Measurements from ENCODE around the gene AP5Z1. TPM values are rescaled to one million over a fixed set of nuclear protein-coding genes. Genes with fewer than 3 reads are reported as not detected.
"Not testable (repeated sequence)": the region's sequence is repeated elsewhere in the genome, so short reads cannot be mapped to it uniquely, and the experiment has no call there.

AP5Z1 gene
- total RNA-seq, 2 donors from 2014 or later, result 7.5 to 9.2 TPM

GRCh38 chr7:4800926-4801838 lies 25.8 kb downstream of the AP5Z1 start:
- TF ChIP-seq CTCF (IDR thresholded peaks at IDR 0.05), result no peak
- Histone ChIP-seq H3K36me3 (no peaks in the 10 kb centered on the region), H3K27ac (no peak overlapping the region), H3K27me3 (no peaks in the 10 kb centered on the region), H3K9me3 (no peaks in the 10 kb centered on the region), H3K4me3 (no peak overlapping the region), H3K4me1 (peaks cover 0 to 16% of the 10 kb centered on the region in 2 donors)
- no peak for DNase-seq (ENCODE audit: low spot score)

GRCh38 chr7:4801839-4802231 lies 26.4 kb downstream of the AP5Z1 start:
- no peaks in the 10 kb centered on the region for H3K27me3 ChIP-seq
- H3K36me3 ChIP-seq, result no peaks in the 10 kb centered on the region
- no peak for DNase-seq (ENCODE audit: low spot score)
- no peaks in the 10 kb centered on the region for H3K9me3 ChIP-seq
- peaks cover 0 to 16% of the 10 kb centered on the region in 2 donors for H3K4me1 ChIP-seq
- TF ChIP-seq CTCF (IDR thresholded peaks at IDR 0.05), result no peak
- H3K4me3 ChIP-seq, result no peak overlapping the region
- no peak overlapping the region for H3K27ac ChIP-seq

DNA sequence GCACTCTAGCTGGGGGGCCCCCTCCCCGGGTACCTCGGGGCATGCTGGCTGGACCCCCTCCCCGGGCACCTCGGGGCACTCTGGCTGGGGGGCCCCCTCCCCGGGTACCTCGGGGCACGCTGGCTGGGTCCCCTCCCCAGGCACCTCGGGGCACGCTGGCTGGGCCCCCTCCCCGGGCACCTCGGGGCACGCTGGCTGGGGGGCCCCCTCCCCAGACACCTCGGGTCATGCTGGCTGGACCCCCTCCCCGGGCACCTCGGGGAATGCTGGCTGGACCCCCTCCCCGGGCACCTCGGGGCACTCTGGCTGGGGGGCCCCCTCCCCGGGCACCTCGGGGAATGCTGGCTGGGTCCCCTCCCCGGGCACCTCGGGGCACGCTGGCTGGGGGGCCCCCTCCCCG lies 27.2 kb downstream of the AP5Z1 start:
- not testable (repeated sequence) for DNase-seq (ENCODE audit: low spot score); H3K27ac ChIP-seq; H3K4me3 ChIP-seq; H3K36me3 ChIP-seq; H3K27me3 ChIP-seq; H3K9me3 ChIP-seq
- peaks cover 0 to 16% of the 10 kb centered on the region in 2 donors for H3K4me1 ChIP-seq

DNA sequence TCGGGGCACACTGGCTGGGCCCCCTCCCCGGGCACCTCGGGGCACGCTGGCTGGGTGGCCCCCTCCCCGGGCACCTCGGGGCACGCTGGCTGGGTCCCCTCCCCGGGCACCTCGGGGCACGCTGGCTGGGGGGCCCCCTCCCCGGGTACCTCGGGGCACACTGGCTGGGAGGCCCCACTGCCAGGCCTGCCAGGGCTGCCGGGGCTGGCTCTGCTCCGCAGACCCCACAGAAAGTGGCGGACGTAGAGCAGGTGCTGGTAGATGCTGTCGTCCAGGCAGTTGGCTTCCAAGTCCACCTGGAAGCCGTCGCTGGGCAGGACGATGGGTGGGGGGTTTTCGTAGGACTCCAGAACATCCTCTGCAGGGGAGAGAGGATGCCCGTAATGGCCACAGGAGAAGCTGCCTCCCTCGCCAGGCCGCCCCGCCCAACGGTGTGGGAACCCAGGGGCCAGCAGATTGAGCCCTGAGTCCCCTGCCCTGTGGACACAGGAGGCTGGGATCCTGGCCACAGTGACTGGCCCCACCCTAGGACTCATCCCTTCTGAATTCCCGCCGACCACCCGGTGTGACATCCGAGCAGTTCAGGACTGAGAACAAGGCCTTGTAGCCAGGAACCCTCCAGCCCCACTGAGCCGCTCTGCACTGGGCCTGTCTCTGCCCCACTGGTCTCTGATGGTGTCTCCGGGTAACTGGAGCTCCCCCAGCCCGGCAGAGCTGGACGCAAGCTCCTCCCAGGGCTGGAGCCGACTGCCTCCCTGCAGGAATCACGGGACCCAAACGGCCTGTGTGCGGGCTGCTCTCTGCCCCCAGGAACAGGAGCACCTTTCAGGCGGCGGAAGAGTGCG lies 28.2 kb downstream of the AP5Z1 start:
- H3K4me1 ChIP-seq, result peaks cover 0 to 11% of the 10 kb centered on the region in 2 donors
- no peak overlapping the region for H3K27ac ChIP-seq
- no peak for DNase-seq (ENCODE audit: low spot score)
- no peaks in the 10 kb centered on the region for H3K9me3 ChIP-seq
- no peaks in the 10 kb centered on the region for H3K36me3 ChIP-seq
- TF ChIP-seq CTCF (IDR thresholded peaks at IDR 0.05), result no peak
- no peak overlapping the region for H3K4me3 ChIP-seq
- H3K27me3 ChIP-seq, result no peaks in the 10 kb centered on the region

- no peak overlapping the region for H3K4me3 ChIP-seq
- no peaks in the 10 kb centered on the region for H3K27me3 ChIP-seq
- no peaks in the 10 kb centered on the region for H3K36me3 ChIP-seq
- DNase-seq (ENCODE audit: low spot score), result no peak
- no peaks in the 10 kb centered on the region for H3K4me1 ChIP-seq
- no peak overlapping the region for H3K27ac ChIP-seq
- TF ChIP-seq CTCF (IDR thresholded peaks at IDR 0.05), result no peak
- H3K9me3 ChIP-seq, result no peaks in the 10 kb centered on the region
Measured at GRCh38 chr7:4805110-4805983, 29.9 kb downstream of the AP5Z1 start.
